Pancreas (tissue), 10 donors: ENCODE results near the gene RELL1. TPM values are rescaled to one million over a fixed set of nuclear protein-coding genes. Genes with fewer than 3 reads are reported as not detected.

Source experiments
- ATAC-seq, 4 donors: fragments of 200-7000 bp; cut with Tn5 transposase; one replicate each; pipeline versions ENCODE4 v1.8.0 to v1.9.1; 2020; ENCODE audit warnings: mild to moderate bottlenecking in 4 of 4, moderate library complexity in 4 of 4
- DNase-seq, 6 donors: peaks; one replicate each; pipeline ENCODE4 v3.0.0-alpha.2; 2020
- FAIRE-seq: peaks from 2 replicates; lab custom pipeline; 2012; peaks lifted over from hg19 to GRCh38; lab: Jason Lieb, UNC
- H3K27ac ChIP-seq, 4 donors: fragments of 200-600 bp; sonication (generic); 1 replicate in 3 of 4; 2 replicates in 1 of 4; pipeline versions ENCODE4 v1.5.0 to v1.8.0; 2020
- H3K27me3 ChIP-seq, 4 donors: fragments of 200-600 bp; one replicate each; pipeline ENCODE4 v1.8.0; 2021
- H3K36me3 ChIP-seq, 3 donors: fragments of 200-600 bp; sonication (generic) in 1 of 3; one replicate each; pipeline versions ENCODE4 v1.5.0 to v1.8.0; 2020 to 2021
- H3K4me1 ChIP-seq, 3 donors: fragments of 200-600 bp; one replicate each; pipeline ENCODE4 v1.8.0; 2021
- H3K4me3 ChIP-seq, 4 donors: fragments of 200-600 bp; sonication (generic) in 2 of 4; one replicate each; pipeline versions ENCODE4 v1.5.0 to v1.8.0; 2020 to 2021
- H3K9me3 ChIP-seq, 4 donors: fragments of 200-600 bp; one replicate each; pipeline ENCODE4 v1.8.0; 2021
- CTCF ChIP-seq, 4 donors: fragments of 200-600 bp; sonication (generic) in 3 of 4; IDR thresholded peaks; one replicate each; pipeline versions ENCODE4 v1.5.0 to v1.8.0; 2021; ENCODE audit warnings: antibody characterized with exemption in 4 of 4
- WGBS, 2 donors: extraction: QIAGEN DNeasy Blood & Tissue Kit; methylation state at CpG; one replicate each; pipeline ENCODE4 v1.1.7; 2013; 5-methylcytosine and 5-hydroxymethylcytosine counted together
- intact Hi-C, 3 donors: fragments of 100-400 bp; cut with DNase I; formaldehyde crosslinking; loops; one replicate each; pipeline versions ENCODE4 v1.11.1 to v1.14.2; 2022
- polyA plus RNA-seq, 2 donors: library from polyadenylated mRNA; stranded (reverse); fragments of 200-250 nt; gene quantifications; one replicate each; pipeline ENCODE4 v1.2.3, GENCODE V29; 2013
- total RNA-seq, 6 donors: library from RNA; stranded (reverse); fragmentation: NEBNext Ultra II Directional in 4 of 6; extraction: Animal tissue kit (Norgen Biotek cat#: 25700) in 4 of 6; gene quantifications; one replicate each; pipeline versions ENCODE4 v1.2.1 to v1.2.4, GENCODE V29; 2021 to 2023
- donor health status: healthy with polysubstance abuse.
- donor health status: DM: no; HTN: no; CAD: no; lungs with moderate emphysema.
- donor health status: DM: no; HTN: no; CAD: no.
- donor health status: control.
- donor health status: control.
- donor health status: Bipolar disorder and iron deficiency.
- donor health status: DM: yes; HTN: yes; CAD: no.
- donor health status: DM: no; HTN: no; CAD: no.
- donor health status: DM: no; HTN: no; CAD: no.
- donor health status: DM: yes; HTN: yes; CAD: no.

RELL1 gene
- total and polyA plus RNA-seq, 8 donors, result 0.38 to 17.1 (median 4.7) TPM

DNA sequence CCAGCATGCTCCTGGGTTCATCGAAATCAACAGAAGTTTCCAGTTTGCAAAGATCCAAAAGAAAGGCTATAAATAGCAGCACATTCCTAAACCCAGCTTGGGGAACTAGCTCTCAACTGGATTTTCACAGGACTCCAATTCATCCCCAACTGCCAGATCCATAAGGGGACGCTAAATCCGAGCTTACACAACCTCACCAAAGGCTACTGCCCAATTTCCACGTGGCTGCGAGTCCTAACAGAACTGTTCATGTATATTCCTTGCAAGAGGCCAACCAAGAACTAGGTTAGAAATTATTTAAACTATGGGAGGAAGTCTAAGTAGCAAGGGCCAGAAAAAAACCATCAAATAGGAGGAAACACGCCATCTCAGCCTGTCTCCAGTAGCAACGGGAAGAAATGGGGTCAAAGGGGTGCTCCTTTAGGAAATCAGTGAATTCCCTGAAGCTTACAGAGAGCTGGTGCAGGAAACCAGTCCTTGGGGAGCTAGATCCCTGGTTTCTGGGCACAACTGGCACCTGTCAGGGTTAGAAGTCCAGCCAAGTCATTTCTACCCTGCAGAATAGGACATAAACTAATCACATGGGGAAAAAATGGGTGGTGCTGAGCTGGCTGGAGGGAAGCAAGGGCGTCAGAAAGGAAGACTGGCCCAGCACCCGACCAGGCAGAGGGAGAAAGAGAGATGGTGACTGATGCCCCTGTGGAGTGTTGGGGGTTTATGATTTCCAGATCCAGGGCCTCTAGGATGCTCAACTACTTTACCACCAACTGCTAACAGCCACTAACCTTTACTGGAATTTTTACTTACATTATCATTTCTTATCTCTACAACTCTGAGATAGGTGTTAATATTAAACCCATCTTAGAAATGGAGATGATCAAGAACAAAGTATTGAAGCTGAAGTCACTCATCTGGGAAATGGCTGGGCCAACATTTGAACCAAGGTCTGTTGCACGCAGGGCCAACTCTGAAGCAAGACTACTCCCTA, 20.5 kb downstream of the RELL1 start:
- intact Hi-C loops, result no loop called here

DNA sequence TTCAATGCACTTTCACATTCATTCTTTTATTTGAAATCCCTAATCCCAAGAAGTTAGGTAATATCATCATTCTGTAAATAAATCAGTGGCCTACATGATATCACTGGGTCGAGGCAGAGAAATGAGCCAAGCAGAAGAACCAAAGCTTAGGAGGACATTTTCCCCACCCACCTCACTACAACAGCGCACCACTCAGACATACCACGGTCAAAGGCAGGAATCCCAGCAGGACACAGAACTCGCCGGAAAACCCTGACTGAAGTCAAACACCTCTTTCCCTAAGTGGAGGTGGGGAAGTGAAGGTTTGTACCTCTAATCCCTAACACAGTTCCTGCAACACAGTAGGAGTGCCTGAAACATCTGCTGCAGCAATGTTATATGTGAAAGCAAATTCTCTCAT, 21.5 kb downstream of the RELL1 start:
- peaks cover 0 to 43% (median 0%) of the 10 kb centered on the region in 3 donors for H3K4me1 ChIP-seq
- no peaks in the 10 kb centered on the region for H3K36me3 ChIP-seq
- FAIRE-seq (no peak), DNase-seq (no peak), ATAC-seq (no peak)
- intact Hi-C loops, result no loop called here
- H3K27ac ChIP-seq, result peak overlapping the region in 1 of 4 donors; percentile 28
- no peak for TF ChIP-seq CTCF (IDR thresholded peaks at IDR 0.05)
- no peak overlapping the region for H3K4me3 ChIP-seq
- no peaks in the 10 kb centered on the region for H3K27me3 ChIP-seq
- WGBS, 2 donors, result 70 to 74% methylated on average over 5 of the region's 5 CpGs
- no peaks in the 10 kb centered on the region for H3K9me3 ChIP-seq

More for the DNA sequence above, 20.5 kb downstream of the RELL1 start:
- peaks cover 0 to 41% (median 0%) of the 10 kb centered on the region in 3 donors for H3K4me1 ChIP-seq
- FAIRE-seq, result no peak
- TF ChIP-seq CTCF (IDR thresholded peaks at IDR 0.05), result no peak
- H3K36me3 ChIP-seq, result no peaks in the 10 kb centered on the region
- WGBS, 2 donors, result 85% methylated on average over 10 of the region's 10 CpGs
- ATAC-seq, result peak in 1 of 4 donors; percentile 40
- H3K27me3 ChIP-seq, result no peaks in the 10 kb centered on the region
- no peak overlapping the region for H3K4me3 ChIP-seq
- DNase-seq, result no peak
- H3K27ac ChIP-seq, result peak overlapping the region in 2 of 4 donors; percentile 37 to 44
- H3K9me3 ChIP-seq, result no peaks in the 10 kb centered on the region

- 73 to 78% methylated on average over 7 of the region's 7 CpGs for WGBS, 2 donors
- H3K4me1 ChIP-seq, result peaks cover 0 to 46% (median 0%) of the 10 kb centered on the region in 3 donors
Observed at GRCh38 chr4:37663552-37663951, 22.6 kb downstream of the RELL1 start.

DNA sequence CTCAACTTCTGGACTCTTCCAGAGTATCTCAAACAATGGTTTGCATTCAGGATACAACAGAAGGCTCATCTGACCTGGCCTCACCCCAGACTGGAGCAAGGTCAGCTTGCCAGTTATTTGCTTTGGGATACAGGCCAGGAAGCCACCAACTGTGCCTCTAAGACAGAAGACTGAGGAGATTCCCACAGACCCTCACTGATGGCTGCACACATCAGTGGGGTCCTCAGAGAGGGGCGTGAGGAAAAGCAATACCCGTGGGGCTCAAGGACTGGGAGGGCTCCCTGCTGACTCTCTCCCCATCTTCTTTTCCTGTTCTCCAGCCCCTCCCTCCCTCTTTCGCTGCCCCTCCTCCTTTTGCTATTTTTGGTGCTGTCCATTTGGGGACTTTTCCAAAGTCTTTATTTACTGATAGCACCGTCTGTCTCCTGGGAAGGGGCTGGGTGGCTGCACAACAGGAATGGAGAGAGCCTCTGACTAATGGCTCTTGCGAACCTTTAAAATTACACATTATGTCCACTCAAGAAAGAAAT, 23.2 kb downstream of the RELL1 start:
- no peak for TF ChIP-seq CTCF (IDR thresholded peaks at IDR 0.05)
- no peaks in the 10 kb centered on the region for H3K27me3 ChIP-seq
- no peak for FAIRE-seq
- no peak for DNase-seq
- H3K36me3 ChIP-seq, result no peaks in the 10 kb centered on the region
- intact Hi-C loops, result no loop called here
- H3K9me3 ChIP-seq, result no peaks in the 10 kb centered on the region
- peaks cover 0 to 46% (median 0%) of the 10 kb centered on the region in 3 donors for H3K4me1 ChIP-seq
- ATAC-seq, result peak in 3 of 4 donors; percentile 28 to 70 (median 59)
- 60 to 65% methylated on average over 5 of the region's 5 CpGs for WGBS, 2 donors
- no peak overlapping the region for H3K27ac ChIP-seq
- H3K4me3 ChIP-seq, result no peak overlapping the region

More at GRCh38 chr4:37663552-37663951, 22.6 kb downstream of the RELL1 start:
- no peak for FAIRE-seq
- Histone ChIP-seq H3K27ac (no peak overlapping the region), H3K27me3 (no peaks in the 10 kb centered on the region), H3K9me3 (no peaks in the 10 kb centered on the region), H3K4me3 (no peak overlapping the region), H3K36me3 (no peaks in the 10 kb centered on the region)
- TF ChIP-seq CTCF (IDR thresholded peaks at IDR 0.05), result no peak
- ATAC-seq, result no peak
- intact Hi-C loops, result no loop called here
- DNase-seq, result no peak
